Stimulated activated CD8-positive, alpha-beta memory T cell treated with anti-CD3 and anti-CD28 coated beads, Interleukin-2, amount 100 ng/mL, for 1 hour (primary cell): ENCODE data around the gene PAX5.

Experiments
- DNase-seq, 2 donors: peaks; one replicate each; pipeline ENCODE4 v3.0.0-alpha.2; 2020; ENCODE audit warnings: low read depth in 2 of 2

Gene PAX5

DNA sequence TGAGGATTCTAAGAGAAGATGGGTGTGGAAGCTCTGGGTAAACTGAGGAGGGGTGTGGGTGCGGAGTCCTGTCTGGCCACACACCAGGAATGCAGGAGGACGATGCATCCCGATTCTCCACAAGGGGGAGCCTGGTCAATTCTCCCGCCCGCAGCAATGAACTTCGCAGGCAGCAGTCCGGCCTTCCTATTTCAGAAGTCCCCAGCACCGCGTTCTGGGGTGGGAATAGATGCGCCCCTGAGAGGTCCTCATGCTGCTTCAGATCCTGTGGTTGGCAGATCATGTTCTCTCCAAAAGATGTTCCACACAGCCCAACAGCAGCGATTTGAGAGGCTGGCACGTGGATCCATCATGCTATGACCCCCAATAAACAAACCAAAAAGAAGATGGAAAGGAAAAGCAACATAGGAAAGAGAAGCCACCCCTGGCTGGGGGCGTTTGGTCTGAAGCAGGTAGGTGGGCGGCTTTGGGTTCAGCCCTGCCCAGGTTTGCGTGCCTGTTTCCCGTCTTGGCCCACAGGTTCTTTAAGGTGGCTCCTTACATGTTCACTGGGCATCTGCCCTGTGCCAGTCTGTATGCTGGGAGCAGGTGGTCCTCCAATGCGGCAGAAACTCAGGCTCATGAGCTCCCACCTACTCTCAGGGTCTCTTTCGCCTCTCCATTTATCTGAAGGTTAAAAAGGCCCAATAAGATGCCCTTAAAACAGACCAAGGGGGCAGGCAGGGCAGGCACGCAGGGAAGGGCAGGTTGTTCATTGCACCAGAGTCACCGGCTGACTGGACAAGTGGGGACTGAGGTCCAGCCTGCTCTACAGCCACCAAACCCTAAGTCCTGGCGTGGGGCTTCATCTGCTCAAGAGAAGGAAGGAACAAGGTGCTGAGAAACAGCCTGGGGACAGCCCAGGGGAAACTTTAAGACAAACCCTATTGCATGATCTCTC is 171.6 kb downstream of the PAX5 start:
- DNase-seq, result no peak

DNA sequence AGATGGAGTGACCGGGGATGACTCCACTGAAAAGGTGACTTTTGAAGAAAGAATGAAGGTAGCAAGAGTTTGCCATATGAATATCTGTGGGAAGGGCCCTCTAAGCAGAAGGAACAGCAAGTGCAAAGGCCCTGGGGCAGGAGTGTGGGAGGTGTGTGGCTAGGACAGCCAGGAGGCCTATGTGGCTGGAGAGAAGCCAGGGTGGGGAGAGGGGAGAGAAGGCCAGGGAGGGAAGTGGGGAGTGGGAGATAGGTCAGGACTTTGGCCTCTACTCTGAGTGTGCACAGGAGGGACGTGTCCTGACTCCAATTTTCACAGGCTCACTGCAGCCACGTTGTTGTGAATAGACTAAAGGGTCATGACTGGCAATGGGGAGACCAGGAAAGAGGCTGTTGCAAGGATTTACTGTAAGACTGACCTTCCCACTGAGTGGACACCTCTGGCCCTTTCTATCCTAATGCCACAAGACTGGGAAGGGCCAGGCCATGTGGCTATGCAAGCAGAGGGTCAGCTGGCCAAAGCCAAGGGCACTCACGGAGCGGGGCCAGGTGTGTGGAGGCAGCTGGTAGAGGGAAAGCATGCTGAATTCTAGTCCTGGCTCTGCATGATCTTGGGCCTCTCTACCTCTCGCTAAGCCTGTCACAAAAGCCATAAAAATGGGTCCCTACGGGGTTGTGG is 172.4 kb downstream of the PAX5 start:
- no peak for DNase-seq

DNA sequence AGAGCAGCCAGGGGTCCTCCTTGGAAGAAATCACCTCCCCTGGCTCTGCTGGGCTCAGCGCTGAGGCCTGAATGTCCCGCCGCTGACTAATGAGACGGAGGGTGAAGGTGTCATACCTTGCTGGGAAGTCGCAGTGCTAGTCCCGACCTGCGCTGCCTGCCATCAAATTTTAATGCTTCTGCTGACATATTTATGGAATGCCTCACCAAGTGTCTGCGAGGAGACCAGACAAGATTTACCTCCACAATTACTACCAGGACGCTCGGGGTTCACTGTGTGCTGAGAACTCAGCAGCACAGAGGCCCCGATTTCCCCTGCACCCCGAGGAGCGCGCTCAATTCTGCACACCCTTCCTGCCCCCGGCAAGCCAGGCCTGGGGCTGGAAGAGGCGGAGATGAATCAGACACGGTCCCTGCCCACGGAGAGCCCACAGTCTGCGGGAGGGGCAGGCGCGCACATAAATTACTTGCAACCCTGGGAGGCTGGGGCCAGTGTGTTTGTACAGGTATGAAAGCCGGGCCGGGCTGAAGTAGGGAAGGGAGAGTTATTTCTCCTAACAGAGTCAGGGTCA is 175.2 kb downstream of the PAX5 start:
- DNase-seq, result no peak

GRCh38 chr9:36855448-36856315 is 178.4 kb downstream of the PAX5 start:
- DNase-seq, result no peak

- DNase-seq, result no peak
Measured at GRCh38 chr9:36854751-36855150, 179.3 kb downstream of the PAX5 start.

GRCh38 chr9:36854034-36854433 is 180.0 kb downstream of the PAX5 start:
- no peak for DNase-seq

DNA sequence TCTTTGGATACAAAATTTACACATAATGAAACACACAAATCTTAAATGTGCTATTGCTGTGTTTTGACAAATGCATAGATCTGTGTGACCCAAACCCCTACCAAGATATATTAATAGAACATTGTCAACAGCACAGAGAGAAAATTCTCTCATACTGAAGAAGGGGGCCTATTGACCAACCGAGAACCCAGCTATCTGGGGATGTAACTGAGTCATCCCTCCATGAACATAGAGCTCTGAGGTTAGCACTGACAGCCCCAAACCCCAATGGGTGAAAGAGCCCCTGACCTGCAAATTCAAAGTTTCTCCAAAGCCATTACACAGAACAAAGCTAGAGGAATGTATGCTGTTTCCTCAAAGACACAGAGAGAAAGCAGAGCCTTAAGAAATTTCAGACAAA is 180.8 kb downstream of the PAX5 start:
- DNase-seq, result no peak

DNA sequence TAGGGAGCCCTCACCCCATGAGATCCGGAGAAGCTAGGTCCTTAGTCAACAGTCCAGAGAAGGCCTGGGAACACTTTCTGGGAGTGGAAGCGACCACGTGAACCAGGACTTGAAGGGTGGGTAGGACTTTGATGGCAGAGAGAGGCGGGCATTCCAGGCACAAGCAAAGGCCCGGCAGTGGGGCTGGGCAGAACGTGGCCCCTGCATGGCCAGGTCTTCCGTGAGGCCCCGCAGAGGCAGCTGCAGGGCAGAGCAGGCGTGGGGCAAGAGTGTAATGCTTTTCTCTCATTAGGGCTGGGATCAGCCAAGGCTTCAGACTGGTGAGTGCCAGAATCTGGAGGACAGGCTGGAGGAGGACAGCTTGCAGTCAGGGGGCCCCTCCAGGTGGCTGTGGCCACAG is 184.1 kb downstream of the PAX5 start:
- no peak for DNase-seq

DNA sequence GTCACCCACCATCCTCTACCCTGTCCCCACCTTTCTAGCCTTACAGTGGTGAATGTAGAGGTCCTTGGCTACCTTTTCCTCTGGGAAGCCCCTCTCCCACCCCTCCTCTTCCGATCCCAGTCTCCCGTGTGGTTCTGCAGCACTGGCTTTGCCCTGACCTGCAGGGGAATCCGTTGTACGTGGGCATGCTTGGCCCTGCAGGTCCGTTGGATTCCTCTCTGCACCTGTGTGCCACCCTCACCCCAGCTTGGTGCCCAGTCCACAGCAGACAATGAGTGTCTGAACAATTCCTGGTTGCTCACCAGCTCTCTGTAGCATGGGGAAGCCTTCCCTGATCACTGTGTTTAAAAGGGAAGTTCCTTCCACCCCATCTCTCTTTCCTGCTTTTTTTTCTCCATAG is 185.1 kb downstream of the PAX5 start:
- DNase-seq, result no peak

- no peak for DNase-seq
Measured at GRCh38 chr9:36847781-36848673, 186.0 kb downstream of the PAX5 start.

DNA sequence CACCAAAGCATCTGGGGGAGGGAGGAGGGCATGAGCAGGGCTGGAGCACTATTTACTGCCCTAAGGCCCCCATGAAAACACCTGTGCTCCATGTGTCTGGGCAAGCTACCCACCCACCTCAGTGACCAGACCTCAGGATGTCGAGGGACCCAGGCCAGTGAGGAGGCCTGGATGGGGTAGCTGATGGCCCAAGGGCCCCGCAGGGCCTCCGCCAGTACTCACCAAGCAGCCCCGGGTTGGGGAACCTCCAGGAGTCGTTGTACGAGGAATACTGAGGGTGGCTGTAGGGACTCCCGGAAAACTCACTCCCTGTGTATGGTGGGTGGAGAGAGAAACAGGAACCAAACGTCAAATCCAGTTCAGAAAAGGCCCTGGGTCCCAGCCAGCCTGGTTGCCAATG is 187.4 kb downstream of the PAX5 start:
- no peak for DNase-seq

GRCh38 chr9:36845844-36846243 is 188.2 kb downstream of the PAX5 start:
- DNase-seq, result no peak

DNA sequence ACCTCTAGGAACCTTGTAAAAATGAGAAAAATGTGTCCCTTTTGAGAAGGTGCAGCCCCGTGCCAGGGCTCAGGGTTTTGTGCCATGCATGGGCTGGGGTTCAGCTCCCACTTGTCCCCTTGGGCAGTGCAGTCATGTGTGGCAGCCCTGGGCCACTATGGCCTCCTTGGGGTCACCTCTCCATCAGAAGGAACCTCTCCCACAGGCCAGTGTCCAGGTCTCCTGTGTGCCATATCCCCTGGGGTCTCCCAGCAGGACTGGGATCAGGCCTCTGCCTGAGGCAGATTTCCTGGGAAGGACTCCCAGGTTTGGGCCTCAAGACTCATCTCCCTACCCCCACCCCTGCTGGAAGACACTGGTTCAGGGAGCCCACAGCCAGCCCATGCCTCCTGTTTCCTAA is 189.1 kb downstream of the PAX5 start:
- no peak for DNase-seq

DNA sequence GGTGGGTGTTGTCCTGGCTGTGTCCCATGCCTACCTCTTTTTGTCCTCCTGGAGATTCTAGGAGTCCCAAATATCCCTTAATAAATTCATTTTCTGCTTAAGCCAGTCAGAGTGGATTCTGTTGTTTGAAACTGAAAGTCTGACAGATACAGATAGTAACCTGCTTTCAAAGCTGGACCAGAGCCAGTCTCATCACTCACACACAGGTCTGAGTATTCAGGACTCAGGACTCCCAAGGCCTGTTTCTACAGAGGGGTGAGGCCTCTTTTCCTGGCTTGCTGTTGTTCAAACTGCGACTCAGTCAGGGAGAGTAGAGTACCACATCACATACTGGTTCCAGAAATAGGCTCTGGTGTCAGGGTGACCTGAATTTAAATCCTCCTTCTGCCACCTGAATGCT is 190.1 kb downstream of the PAX5 start:
- DNase-seq, result no peak

DNA sequence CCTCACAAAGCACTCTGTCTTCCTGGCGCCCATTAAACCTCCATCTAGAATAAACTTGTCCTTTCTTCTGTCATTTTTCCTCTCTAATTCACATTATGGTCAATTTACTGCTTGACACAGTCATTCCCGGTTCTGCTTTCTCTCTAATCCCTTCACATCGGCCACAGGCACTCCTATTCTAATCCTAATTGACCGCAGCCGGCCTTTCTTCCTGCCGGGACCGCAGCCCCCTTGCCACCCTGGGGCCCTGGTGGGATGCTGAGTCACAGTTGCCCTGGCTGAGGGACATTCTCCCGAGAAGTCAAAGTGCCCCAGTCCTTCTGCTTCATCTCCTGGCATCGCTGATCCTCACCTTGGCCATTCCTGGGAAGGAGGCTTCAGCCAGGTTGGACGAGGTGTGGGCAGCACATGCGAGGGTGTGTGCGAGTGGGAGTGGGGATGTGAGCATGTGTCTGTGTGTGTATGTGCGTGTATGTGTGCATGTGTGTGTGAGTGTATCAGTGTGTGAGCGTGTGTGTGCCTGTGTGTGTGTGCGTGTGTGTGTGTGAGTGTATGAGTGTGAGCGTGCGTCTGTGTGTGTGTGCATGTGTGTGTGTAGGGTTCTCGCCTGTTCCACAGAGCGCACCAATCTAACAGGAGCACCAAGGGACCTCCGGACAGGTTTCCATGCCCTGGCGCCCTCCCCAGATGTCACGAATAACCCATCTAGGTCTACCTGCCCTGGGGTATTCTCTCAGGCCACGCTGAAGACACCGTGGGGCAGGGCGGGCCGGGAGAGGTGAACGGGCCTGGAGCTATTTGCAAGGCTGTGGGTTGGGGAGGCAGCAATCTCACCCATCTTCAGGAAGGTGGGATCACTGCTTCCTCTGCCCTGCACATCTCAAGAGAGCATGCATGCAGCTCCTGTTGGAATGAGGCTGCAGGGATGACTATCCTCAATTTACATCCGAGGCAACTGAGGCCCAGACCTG is 191.2 kb downstream of the PAX5 start:
- no peak for DNase-seq

GRCh38 chr9:36840898-36841536 is 193.1 kb downstream of the PAX5 start:
- no peak for DNase-seq

- DNase-seq, result no peak
Measured at GRCh38 chr9:36839131-36839885, 194.8 kb downstream of the PAX5 start.
